ENCODE measurements around the gene THSD7B. TPM values are rescaled to one million over a fixed set of nuclear protein-coding genes. Genes with fewer than 3 reads are reported as not detected.

THSD7B gene
- total and polyA plus RNA-seq, 3 donors from 2014 or later: 0.87 to 2.1 (median 1.1) TPM

DNA sequence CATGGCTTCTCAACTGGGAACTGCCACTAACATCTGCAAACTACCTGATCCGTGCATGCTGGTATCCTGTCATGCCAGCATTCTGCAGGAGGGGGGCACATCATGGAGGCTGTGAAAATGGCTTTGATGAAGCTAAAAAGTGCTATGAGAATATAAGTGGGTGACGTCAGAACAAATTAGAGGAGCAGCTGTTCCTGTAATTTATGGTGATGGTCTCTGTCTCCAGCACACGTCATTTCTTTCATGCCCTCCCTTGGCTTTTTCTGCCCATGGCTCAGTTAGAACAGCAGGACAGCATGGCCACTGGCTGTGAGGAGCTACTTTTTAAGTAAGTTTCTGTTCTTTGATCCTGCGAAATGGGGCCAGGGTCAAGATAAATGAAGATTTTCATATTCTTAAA lies 466.3 kb downstream of the THSD7B start:
- intact Hi-C loops (cut with DNase I; ENCODE audit: low total_unique reads): no loop called here
- Histone ChIP-seq H3K27ac (no peak overlapping the region), H3K27me3 (no peaks in the 10 kb centered on the region), H3K36me3 (ENCODE audit: low read depth, missing control alignments) (no peaks in the 10 kb centered on the region), H3K9me3 (no peaks in the 10 kb centered on the region), H3K4me1 (no peaks in the 10 kb centered on the region), H3K4me3 (no peak overlapping the region)
- WGBS, 2 donors: 79 to 90% methylated on average over 4 of the region's 4 CpGs
- DNase-seq: no peak
- TF ChIP-seq POLR2A (IDR thresholded peaks at IDR 0.05): no peak
- TF ChIP-seq, protein P1, sequence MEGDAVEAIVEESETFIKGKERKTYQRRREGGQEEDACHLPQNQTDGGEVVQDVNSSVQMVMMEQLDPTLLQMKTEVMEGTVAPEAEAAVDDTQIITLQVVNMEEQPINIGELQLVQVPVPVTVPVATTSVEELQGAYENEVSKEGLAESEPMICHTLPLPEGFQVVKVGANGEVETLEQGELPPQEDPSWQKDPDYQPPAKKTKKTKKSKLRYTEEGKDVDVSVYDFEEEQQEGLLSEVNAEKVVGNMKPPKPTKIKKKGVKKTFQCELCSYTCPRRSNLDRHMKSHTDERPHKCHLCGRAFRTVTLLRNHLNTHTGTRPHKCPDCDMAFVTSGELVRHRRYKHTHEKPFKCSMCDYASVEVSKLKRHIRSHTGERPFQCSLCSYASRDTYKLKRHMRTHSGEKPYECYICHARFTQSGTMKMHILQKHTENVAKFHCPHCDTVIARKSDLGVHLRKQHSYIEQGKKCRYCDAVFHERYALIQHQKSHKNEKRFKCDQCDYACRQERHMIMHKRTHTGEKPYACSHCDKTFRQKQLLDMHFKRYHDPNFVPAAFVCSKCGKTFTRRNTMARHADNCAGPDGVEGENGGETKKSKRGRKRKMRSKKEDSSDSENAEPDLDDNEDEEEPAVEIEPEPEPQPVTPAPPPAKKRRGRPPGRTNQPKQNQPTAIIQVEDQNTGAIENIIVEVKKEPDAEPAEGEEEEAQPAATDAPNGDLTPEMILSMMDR (IDR thresholded peaks at IDR 0.05): no peak

DNA sequence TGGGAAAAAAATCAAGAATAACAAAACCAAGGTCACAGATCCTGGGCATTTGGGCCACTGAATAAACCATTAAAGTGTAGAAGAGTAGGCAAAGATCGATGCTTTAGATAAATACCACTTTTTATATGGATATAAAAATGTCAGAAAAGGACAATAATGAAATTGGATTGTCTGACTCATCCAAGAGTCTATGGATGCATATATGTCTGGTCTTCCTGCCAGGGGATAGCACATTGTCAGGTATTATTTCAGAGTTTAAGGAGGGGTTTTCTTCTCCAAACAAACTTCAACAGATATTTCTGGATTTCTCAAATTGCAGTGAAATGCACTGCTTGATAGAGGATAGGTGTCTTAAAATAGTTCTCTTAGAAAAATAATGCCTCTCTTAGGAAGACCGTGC lies 466.7 kb downstream of the THSD7B start:
- TF ChIP-seq, protein P1 (IDR thresholded peaks at IDR 0.05): no peak
- no peak for TF ChIP-seq POLR2A (IDR thresholded peaks at IDR 0.05)
- no peak overlapping the region for H3K4me3 ChIP-seq
- DNase-seq: no peak
- intact Hi-C loops (cut with DNase I; ENCODE audit: low total_unique reads): no loop called here
- 64 to 73% methylated on average over 2 of the region's 2 CpGs for WGBS, 2 donors
- no peaks in the 10 kb centered on the region for H3K27me3 ChIP-seq
- no peaks in the 10 kb centered on the region for H3K36me3 ChIP-seq (ENCODE audit: low read depth, missing control alignments)
- H3K27ac ChIP-seq: no peak overlapping the region
- no peaks in the 10 kb centered on the region for H3K9me3 ChIP-seq
- H3K4me1 ChIP-seq: no peaks in the 10 kb centered on the region

DNA sequence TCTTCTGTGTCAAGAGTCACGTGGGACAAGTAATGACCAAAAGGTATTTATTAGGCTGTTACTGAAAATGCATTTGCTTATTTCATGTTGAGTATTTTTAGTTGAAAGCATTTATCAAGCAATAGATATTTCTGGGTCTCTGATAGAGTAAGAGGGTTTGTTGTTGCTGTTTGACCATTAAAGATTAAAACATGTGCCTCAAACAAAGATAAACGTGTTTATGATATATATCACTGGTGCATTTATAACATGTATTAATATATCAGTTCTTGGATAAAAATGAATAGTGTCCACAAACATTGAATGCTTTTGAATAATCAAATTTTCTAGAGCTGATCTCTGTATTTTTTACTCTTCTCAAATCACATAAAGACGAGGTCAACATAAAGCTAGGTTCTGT lies 467.7 kb downstream of the THSD7B start:
- Histone ChIP-seq H3K4me1 (no peaks in the 10 kb centered on the region), H3K27ac (no peak overlapping the region), H3K27me3 (no peaks in the 10 kb centered on the region), H3K9me3 (no peaks in the 10 kb centered on the region), H3K36me3 (ENCODE audit: low read depth, missing control alignments) (no peaks in the 10 kb centered on the region), H3K4me3 (no peak overlapping the region)
- 79 to 96% methylated on average over 3 of the region's 3 CpGs for WGBS, 2 donors
- no peak for TF ChIP-seq POLR2A (IDR thresholded peaks at IDR 0.05)
- TF ChIP-seq, protein P1 (IDR thresholded peaks at IDR 0.05): no peak
- no peak for DNase-seq
- intact Hi-C loops (cut with DNase I; ENCODE audit: low total_unique reads): no loop called here

DNA sequence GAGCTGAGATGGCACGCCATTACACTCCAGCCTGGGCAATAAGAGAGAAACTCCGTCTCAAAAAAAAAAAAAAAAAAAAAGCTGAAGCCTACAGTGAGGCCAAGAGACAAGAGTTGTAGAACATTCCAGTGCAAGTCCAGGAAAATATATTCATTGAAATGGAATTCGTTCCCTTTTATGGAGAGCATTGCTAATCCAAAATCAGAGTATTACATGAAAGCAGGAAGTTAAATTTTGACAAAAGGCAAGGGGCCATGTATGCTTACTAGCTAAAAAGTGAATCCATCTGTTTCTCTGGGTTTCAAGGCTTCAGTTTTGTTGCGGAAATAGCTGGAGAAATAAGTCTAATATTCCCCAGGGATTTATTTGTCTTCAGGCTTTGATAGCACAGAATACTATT lies 471.7 kb downstream of the THSD7B start:
- H3K4me3 ChIP-seq: no peak overlapping the region
- intact Hi-C loops (cut with DNase I; ENCODE audit: low total_unique reads): no loop called here
- DNase-seq: no peak

DNA sequence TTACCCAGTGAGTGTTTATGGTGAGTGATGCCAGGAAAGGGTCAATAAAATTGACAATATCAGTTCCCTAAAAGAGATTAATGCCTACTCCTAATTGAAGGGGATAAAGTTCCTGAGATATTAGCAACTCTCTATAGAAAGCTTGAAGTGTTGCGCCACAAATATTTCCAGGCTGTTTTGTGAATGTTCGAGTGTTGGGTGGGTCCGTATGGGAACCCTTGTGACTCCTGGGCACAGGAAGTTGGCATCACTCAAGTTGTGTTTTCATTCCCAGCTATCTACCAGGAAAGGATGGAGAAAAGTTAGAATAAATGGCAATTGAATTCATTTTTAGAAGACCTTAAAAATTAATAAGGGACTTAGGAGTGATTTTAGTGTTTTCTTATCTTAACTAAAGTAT lies 472.7 kb downstream of the THSD7B start:
- Histone ChIP-seq H3K36me3 (ENCODE audit: low read depth, missing control alignments) (no peaks in the 10 kb centered on the region), H3K4me3 (no peak overlapping the region), H3K27me3 (no peaks in the 10 kb centered on the region), H3K9me3 (no peaks in the 10 kb centered on the region), H3K27ac (no peak overlapping the region), H3K4me1 (no peaks in the 10 kb centered on the region)
- WGBS, 2 donors: 88 to 96% methylated on average over 3 of the region's 3 CpGs
- TF ChIP-seq, protein P1 (IDR thresholded peaks at IDR 0.05): no peak
- no peak for TF ChIP-seq POLR2A (IDR thresholded peaks at IDR 0.05)
- DNase-seq: no peak
- intact Hi-C loops (cut with DNase I; ENCODE audit: low total_unique reads): no loop called here

More for the DNA sequence above, 471.7 kb downstream of the THSD7B start:
- Histone ChIP-seq H3K27me3 (no peaks in the 10 kb centered on the region), H3K4me1 (no peaks in the 10 kb centered on the region), H3K36me3 (ENCODE audit: low read depth, missing control alignments) (no peaks in the 10 kb centered on the region), H3K9me3 (no peaks in the 10 kb centered on the region), H3K27ac (no peak overlapping the region)
- WGBS, 2 donors: 64 to 78% methylated on average over 4 of the region's 4 CpGs
- TF ChIP-seq, protein P1 (IDR thresholded peaks at IDR 0.05): no peak
